HEK293 (cell line): ENCODE data around the gene KRT16.

Source experiments
- CTCF ChIA-PET: fragments of 350-600 bp; formaldehyde crosslinking; extraction: SDS; loops from one replicate; lab custom pipeline; 2021; ENCODE audit warnings: antibody characterized with exemption; lab: Yijun Ruan, JAX
- POLR2A ChIA-PET: fragments of 300-600 bp; formaldehyde crosslinking; extraction: SDS; loops from one replicate; lab custom pipeline; 2020; ENCODE audit warnings: antibody characterized with exemption, inconsistent platforms; lab: Yijun Ruan, JAX
- H3K27ac ChIP-seq: fragments of 200-500 bp; sonication (Bioruptor generic); 2 replicates; pipeline ENCODE4 v1.5.1; 2014; ENCODE audit warnings: low read depth, low read length, control low read depth, inconsistent platforms; ENCODE audit errors: extremely low read depth
- H3K36me3 ChIP-seq, 2 experiments: fragments of 200-500 bp in 1 of 2; sonication (Bioruptor generic) in 1 of 2; 1 replicate in 1 of 2; 2 replicates in 1 of 2; pipeline ENCODE4 v1.5.1; 2014 to 2017; ENCODE audit warnings: inconsistent platforms in 2 of 2, low read length in 2 of 2; ENCODE audit not compliant: control insufficient read depth in 2 of 2, insufficient read depth in 1 of 2
- H3K4me1 ChIP-seq: fragments of 200-500 bp; sonication (Bioruptor generic); 2 replicates; pipeline ENCODE4 v1.5.1; 2014; ENCODE audit warnings: mild to moderate bottlenecking, low read length, inconsistent platforms; ENCODE audit not compliant: control insufficient read depth, insufficient read depth
- H3K4me3 ChIP-seq: 2 replicates; pipeline ENCODE4 v1.5.1; 2011; ENCODE audit warnings: low read depth, mild to moderate bottlenecking, control low read depth, low read length, moderate library complexity
- H3K9me3 ChIP-seq: fragments of 200-500 bp; sonication (Bioruptor generic); 2 replicates; pipeline ENCODE4 v1.5.1; 2014; ENCODE audit warnings: low read depth, low read length, inconsistent platforms; ENCODE audit not compliant: control insufficient read depth, insufficient read depth
- GLIS2 ChIP-seq: fragments of 450-650 bp; formaldehyde crosslinking; IDR thresholded peaks from 2 replicates; pipeline ENCODE4 v1.5.1; 2016; ENCODE audit warnings: missing biosample characterization, missing genetic modification characterization
- KLF1 ChIP-seq: fragments of 450-650 bp; formaldehyde crosslinking; IDR thresholded peaks from 2 replicates; pipeline ENCODE4 v1.5.1; 2016; ENCODE audit warnings: missing biosample characterization, missing genetic modification characterization
- KLF8 ChIP-seq: fragments of 450-650 bp; formaldehyde crosslinking; IDR thresholded peaks from 2 replicates; pipeline ENCODE4 v1.5.1; 2016; ENCODE audit warnings: missing biosample characterization, missing genetic modification characterization
- MYNN ChIP-seq: fragments of 450-650 bp; formaldehyde crosslinking; IDR thresholded peaks from 2 replicates; pipeline ENCODE4 v1.5.1; 2016; ENCODE audit warnings: missing biosample characterization, missing genetic modification characterization, borderline replicate concordance
- PRDM1 ChIP-seq: fragments of 450-650 bp; formaldehyde crosslinking; IDR thresholded peaks from 2 replicates; pipeline ENCODE4; 2016; ENCODE audit warnings: missing biosample characterization, missing genetic modification characterization
- REPIN1 ChIP-seq: fragments of 450-650 bp; formaldehyde crosslinking; IDR thresholded peaks from 2 replicates; pipeline ENCODE4 v1.5.1; 2017; ENCODE audit warnings: missing biosample characterization, missing genetic modification characterization, low read depth
- ZBTB7A ChIP-seq: fragments of 450-650 bp; formaldehyde crosslinking; IDR thresholded peaks from 2 replicates; pipeline ENCODE4 v1.5.1; 2016; ENCODE audit warnings: low read depth, missing biosample characterization, missing genetic modification characterization
- ZEB2 ChIP-seq: fragments of 450-650 bp; formaldehyde crosslinking; IDR thresholded peaks from 2 replicates; pipeline ENCODE4 v1.5.1; 2016; ENCODE audit warnings: missing biosample characterization, missing genetic modification characterization
- ZNF121 ChIP-seq: fragments of 450-650 bp; formaldehyde crosslinking; IDR thresholded peaks from 2 replicates; pipeline ENCODE4 v1.5.1; 2016; ENCODE audit warnings: missing biosample characterization, missing genetic modification characterization
- ZNF133 ChIP-seq: fragments of 450-650 bp; formaldehyde crosslinking; IDR thresholded peaks from 2 replicates; pipeline ENCODE4 v1.5.1; 2016; ENCODE audit warnings: missing biosample characterization, missing genetic modification characterization
- ZNF23 ChIP-seq: fragments of 450-650 bp; formaldehyde crosslinking; IDR thresholded peaks from 2 replicates; pipeline ENCODE4 v1.5.1; 2016; ENCODE audit warnings: missing biosample characterization, missing genetic modification characterization, borderline replicate concordance
- ZNF341 ChIP-seq: fragments of 450-650 bp; formaldehyde crosslinking; IDR thresholded peaks from 2 replicates; pipeline ENCODE4; 2016; ENCODE audit warnings: low read depth, missing biosample characterization, missing genetic modification characterization
- ZNF350 ChIP-seq: fragments of 450-650 bp; formaldehyde crosslinking; IDR thresholded peaks from 2 replicates; pipeline ENCODE4 v1.5.0; 2017; ENCODE audit warnings: missing biosample characterization, mild to moderate bottlenecking, missing genetic modification characterization
- ZNF404 ChIP-seq: fragments of 450-650 bp; formaldehyde crosslinking; IDR thresholded peaks from 2 replicates; pipeline ENCODE4 v1.5.1; 2017; ENCODE audit warnings: missing biosample characterization, missing genetic modification characterization
- ZNF423 ChIP-seq: fragments of 450-650 bp; formaldehyde crosslinking; IDR thresholded peaks from 2 replicates; pipeline ENCODE4 v1.5.1; 2016; ENCODE audit warnings: missing biosample characterization, missing genetic modification characterization
- ZNF529 ChIP-seq: fragments of 450-650 bp; formaldehyde crosslinking; IDR thresholded peaks from 2 replicates; pipeline ENCODE4 v1.5.1; 2017; ENCODE audit warnings: missing genetic modification characterization, missing biosample characterization; ENCODE audit not compliant: insufficient replicate concordance
- ZNF544 ChIP-seq: fragments of 450-650 bp; formaldehyde crosslinking; IDR thresholded peaks from 2 replicates; pipeline ENCODE4 v1.5.0; 2017; ENCODE audit warnings: missing biosample characterization, missing genetic modification characterization
- ZNF600 ChIP-seq: fragments of 450-650 bp; formaldehyde crosslinking; IDR thresholded peaks from 2 replicates; pipeline ENCODE4 v1.5.1; 2016; ENCODE audit warnings: missing biosample characterization, missing genetic modification characterization
- ZNF626 ChIP-seq: fragments of 450-650 bp; sonication (Bioruptor Pico); formaldehyde crosslinking; IDR thresholded peaks from 2 replicates; pipeline ENCODE4 v1.5.1; 2018; ENCODE audit warnings: missing biosample characterization, missing genetic modification characterization, inconsistent platforms
- ZSCAN5A ChIP-seq: fragments of 450-650 bp; formaldehyde crosslinking; IDR thresholded peaks from 2 replicates; pipeline ENCODE4 v1.5.1; 2016; ENCODE audit warnings: missing biosample characterization, missing genetic modification characterization
- TF ChIP-seq, protein P1 (sequence below): fragments of 450-650 bp; formaldehyde crosslinking; IDR thresholded peaks from 2 replicates; pipeline ENCODE4 v1.5.1; 2016; ENCODE audit warnings: missing biosample characterization, missing genetic modification characterization
- TF ChIP-seq, protein P2 (sequence below): sonication (generic); formaldehyde crosslinking; IDR thresholded peaks from 2 replicates; pipeline ENCODE4 v1.8.1; 2022; ENCODE audit warnings: mild to moderate bottlenecking, moderate library complexity, missing genetic modification reagents
- TF ChIP-seq, protein P3 (sequence below): fragments of 450-650 bp; formaldehyde crosslinking; IDR thresholded peaks from 2 replicates; pipeline ENCODE4 v1.5.1; 2016; ENCODE audit warnings: missing biosample characterization, missing genetic modification characterization
- TF ChIP-seq, protein P4 (sequence below): fragments of 450-650 bp; formaldehyde crosslinking; IDR thresholded peaks from 2 replicates; pipeline ENCODE4 v1.5.1; 2016; ENCODE audit warnings: missing biosample characterization, missing genetic modification characterization
- TF ChIP-seq, protein P5 (sequence below): fragments of 450-650 bp; formaldehyde crosslinking; IDR thresholded peaks from 2 replicates; pipeline ENCODE4 v1.5.1; 2016; ENCODE audit warnings: missing biosample characterization, missing genetic modification characterization
- TF ChIP-seq, protein P6 (sequence below): fragments of 450-650 bp; formaldehyde crosslinking; IDR thresholded peaks from 2 replicates; pipeline ENCODE4 v1.5.1; 2017; ENCODE audit warnings: missing biosample characterization, missing genetic modification characterization

The KRT16 gene

DNA sequence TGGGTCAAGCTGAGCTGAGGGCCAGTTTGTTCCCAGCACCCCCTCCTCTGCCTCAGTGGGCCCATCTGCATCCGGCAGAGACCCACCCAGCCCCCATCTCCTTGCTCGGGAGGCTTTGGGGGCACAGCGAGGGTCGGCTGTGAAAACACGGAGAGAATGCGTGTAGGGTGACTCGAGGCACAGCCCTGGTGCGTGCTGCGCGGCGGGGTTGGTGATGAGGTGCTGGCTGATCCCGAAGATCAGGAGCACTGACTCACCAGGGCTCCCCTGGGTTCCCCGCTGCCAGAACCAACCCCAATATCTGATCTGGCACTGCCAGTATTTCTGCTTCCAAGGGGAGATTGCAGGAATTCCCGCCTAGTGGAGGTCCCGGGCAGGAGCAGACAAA lies 19.3 kb upstream of the KRT16 start:
- ChIA-PET POLR2A (no interaction called here), CTCF (interaction anchor here (1.3 kb wide), 1 partner anchor 17 kb away, joined by 4 read pairs; no protein-coding TSS in a partner anchor)
- no peak overlapping the region for H3K27ac ChIP-seq
- no peaks in the 10 kb centered on the region for H3K36me3 ChIP-seq
- H3K4me1 ChIP-seq = no peaks in the 10 kb centered on the region
- no peak overlapping the region for H3K4me3 ChIP-seq
- no peak for TF ChIP-seq ZNF423 (tag by site-specific recombination)
- TF ChIP-seq ZEB2 (tag by site-specific recombination) = no peak
- TF ChIP-seq, protein P1, sequence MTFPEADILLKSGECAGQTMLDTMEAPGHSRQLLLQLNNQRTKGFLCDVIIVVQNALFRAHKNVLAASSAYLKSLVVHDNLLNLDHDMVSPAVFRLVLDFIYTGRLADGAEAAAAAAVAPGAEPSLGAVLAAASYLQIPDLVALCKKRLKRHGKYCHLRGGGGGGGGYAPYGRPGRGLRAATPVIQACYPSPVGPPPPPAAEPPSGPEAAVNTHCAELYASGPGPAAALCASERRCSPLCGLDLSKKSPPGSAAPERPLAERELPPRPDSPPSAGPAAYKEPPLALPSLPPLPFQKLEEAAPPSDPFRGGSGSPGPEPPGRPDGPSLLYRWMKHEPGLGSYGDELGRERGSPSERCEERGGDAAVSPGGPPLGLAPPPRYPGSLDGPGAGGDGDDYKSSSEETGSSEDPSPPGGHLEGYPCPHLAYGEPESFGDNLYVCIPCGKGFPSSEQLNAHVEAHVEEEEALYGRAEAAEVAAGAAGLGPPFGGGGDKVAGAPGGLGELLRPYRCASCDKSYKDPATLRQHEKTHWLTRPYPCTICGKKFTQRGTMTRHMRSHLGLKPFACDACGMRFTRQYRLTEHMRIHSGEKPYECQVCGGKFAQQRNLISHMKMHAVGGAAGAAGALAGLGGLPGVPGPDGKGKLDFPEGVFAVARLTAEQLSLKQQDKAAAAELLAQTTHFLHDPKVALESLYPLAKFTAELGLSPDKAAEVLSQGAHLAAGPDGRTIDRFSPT (tag by site-specific recombination) = no peak
- TF ChIP-seq ZNF626 = no peak
- no peak for TF ChIP-seq ZNF529
- TF ChIP-seq, protein P2, sequence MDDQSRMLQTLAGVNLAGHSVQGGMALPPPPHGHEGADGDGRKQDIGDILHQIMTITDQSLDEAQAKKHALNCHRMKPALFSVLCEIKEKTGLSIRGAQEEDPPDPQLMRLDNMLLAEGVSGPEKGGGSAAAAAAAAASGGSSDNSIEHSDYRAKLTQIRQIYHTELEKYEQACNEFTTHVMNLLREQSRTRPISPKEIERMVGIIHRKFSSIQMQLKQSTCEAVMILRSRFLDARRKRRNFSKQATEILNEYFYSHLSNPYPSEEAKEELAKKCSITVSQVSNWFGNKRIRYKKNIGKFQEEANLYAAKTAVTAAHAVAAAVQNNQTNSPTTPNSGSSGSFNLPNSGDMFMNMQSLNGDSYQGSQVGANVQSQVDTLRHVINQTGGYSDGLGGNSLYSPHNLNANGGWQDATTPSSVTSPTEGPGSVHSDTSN (CRISPR knock-in tag) = no peak
- TF ChIP-seq PRDM1 = no peak
- TF ChIP-seq ZNF350 (tag by site-specific recombination) = no peak
- no peak for TF ChIP-seq MYNN (tag by site-specific recombination)
- TF ChIP-seq ZNF404 (tag by site-specific recombination) = no peak
- TF ChIP-seq ZNF23 (tag by site-specific recombination) = no peak
- no peak for TF ChIP-seq GLIS2 (tag by site-specific recombination)
- TF ChIP-seq ZNF544 = no peak
- no peak for TF ChIP-seq ZNF341 (tag by site-specific recombination)
- TF ChIP-seq ZNF600 = no peak
- TF ChIP-seq, protein P3, sequence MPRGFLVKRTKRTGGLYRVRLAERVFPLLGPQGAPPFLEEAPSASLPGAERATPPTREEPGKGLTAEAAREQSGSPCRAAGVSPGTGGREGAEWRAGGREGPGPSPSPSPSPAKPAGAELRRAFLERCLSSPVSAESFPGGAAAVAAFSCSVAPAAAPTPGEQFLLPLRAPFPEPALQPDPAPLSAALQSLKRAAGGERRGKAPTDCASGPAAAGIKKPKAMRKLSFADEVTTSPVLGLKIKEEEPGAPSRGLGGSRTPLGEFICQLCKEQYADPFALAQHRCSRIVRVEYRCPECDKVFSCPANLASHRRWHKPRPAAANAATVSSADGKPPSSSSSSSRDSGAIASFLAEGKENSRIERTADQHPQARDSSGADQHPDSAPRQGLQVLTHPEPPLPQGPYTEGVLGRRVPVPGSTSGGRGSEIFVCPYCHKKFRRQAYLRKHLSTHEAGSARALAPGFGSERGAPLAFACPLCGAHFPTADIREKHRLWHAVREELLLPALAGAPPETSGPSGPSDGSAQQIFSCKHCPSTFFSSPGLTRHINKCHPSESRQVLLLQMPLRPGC (tag by site-specific recombination) = no peak
- TF ChIP-seq ZNF133 (tag by site-specific recombination) = no peak
- TF ChIP-seq ZBTB7A (tag by site-specific recombination) = no peak
- H3K9me3 ChIP-seq = no peaks in the 10 kb centered on the region

GRCh38 chr17:41631025-41631897 lies 18.7 kb upstream of the KRT16 start:
- Histone ChIP-seq H3K4me1 (no peaks in the 10 kb centered on the region), H3K36me3 (no peaks in the 10 kb centered on the region), H3K27ac (no peak overlapping the region), H3K9me3 (no peaks in the 10 kb centered on the region), H3K4me3 (no peak overlapping the region)
- ChIA-PET POLR2A (no interaction called here), CTCF (interaction anchor here (0.6 to 1.6 kb wide), 4 partner anchors 17 to 771 kb away, joined by 3 to 4 read pairs (median 4); no protein-coding TSS in a partner anchor)
- TF ChIP-seq ZSCAN5A (tag by site-specific recombination) (no peak), REPIN1 (no peak), KLF1 (tag by site-specific recombination) (no peak), KLF8 (tag by site-specific recombination) (no peak), ZNF121 (tag by site-specific recombination) (no peak)
- TF ChIP-seq, protein P4, sequence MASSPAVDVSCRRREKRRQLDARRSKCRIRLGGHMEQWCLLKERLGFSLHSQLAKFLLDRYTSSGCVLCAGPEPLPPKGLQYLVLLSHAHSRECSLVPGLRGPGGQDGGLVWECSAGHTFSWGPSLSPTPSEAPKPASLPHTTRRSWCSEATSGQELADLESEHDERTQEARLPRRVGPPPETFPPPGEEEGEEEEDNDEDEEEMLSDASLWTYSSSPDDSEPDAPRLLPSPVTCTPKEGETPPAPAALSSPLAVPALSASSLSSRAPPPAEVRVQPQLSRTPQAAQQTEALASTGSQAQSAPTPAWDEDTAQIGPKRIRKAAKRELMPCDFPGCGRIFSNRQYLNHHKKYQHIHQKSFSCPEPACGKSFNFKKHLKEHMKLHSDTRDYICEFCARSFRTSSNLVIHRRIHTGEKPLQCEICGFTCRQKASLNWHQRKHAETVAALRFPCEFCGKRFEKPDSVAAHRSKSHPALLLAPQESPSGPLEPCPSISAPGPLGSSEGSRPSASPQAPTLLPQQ (tag by site-specific recombination) = no peak
- TF ChIP-seq, protein P5, sequence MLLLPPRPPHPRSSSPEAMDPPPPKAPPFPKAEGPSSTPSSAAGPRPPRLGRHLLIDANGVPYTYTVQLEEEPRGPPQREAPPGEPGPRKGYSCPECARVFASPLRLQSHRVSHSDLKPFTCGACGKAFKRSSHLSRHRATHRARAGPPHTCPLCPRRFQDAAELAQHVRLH (tag by site-specific recombination) = no peak
- TF ChIP-seq, protein P6, sequence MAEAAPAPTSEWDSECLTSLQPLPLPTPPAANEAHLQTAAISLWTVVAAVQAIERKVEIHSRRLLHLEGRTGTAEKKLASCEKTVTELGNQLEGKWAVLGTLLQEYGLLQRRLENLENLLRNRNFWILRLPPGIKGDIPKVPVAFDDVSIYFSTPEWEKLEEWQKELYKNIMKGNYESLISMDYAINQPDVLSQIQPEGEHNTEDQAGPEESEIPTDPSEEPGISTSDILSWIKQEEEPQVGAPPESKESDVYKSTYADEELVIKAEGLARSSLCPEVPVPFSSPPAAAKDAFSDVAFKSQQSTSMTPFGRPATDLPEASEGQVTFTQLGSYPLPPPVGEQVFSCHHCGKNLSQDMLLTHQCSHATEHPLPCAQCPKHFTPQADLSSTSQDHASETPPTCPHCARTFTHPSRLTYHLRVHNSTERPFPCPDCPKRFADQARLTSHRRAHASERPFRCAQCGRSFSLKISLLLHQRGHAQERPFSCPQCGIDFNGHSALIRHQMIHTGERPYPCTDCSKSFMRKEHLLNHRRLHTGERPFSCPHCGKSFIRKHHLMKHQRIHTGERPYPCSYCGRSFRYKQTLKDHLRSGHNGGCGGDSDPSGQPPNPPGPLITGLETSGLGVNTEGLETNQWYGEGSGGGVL (tag by site-specific recombination) = no peak
